ENCODE data around the gene GDNF. TPM values are rescaled to one million over a fixed set of nuclear protein-coding genes. Genes with fewer than 3 reads are reported as not detected.

The GDNF gene
- total RNA-seq, 4 donors from 2014 or later: 1.5 to 6.0 (median 2.1) TPM

GRCh38 chr5:37850226-37850865 lies 10.5 kb upstream of the GDNF start:
- Histone ChIP-seq H3K4me3 (no peak overlapping the region), H3K27ac (no peak overlapping the region), H3K4me1 (no peaks in the 10 kb centered on the region), H3K36me3 (no peaks in the 10 kb centered on the region), H3K9me3 (no peaks in the 10 kb centered on the region), H3K27me3 (no peaks in the 10 kb centered on the region)
- intact Hi-C loops (cut with DNase I; ENCODE audit: low total_unique reads) (no loop called here), in situ Hi-C loops (cut with MboI; ENCODE audit: low sequenced_read_pairs in 4 of 4) (no loop called here)
- ATAC-seq (no peak), DNase-seq (no peak)
- no peak for TF ChIP-seq CTCF (IDR thresholded peaks at IDR 0.05 in 4 of 5, conservative IDR thresholded peaks at IDR 0.05 in 1 of 5)
- TF ChIP-seq POLR2A (IDR thresholded peaks at IDR 0.05): no peak

- DNase-seq: no peak
- in situ Hi-C loops (cut with MboI; ENCODE audit: low sequenced_read_pairs in 4 of 4): no loop called here
- H3K4me3 ChIP-seq: no peak overlapping the region
- no peaks in the 10 kb centered on the region for H3K27me3 ChIP-seq
- no peak overlapping the region for H3K27ac ChIP-seq
- no peak for TF ChIP-seq CTCF (IDR thresholded peaks at IDR 0.05 in 4 of 5, conservative IDR thresholded peaks at IDR 0.05 in 1 of 5)
- no peak for TF ChIP-seq POLR2A (IDR thresholded peaks at IDR 0.05)
- H3K4me1 ChIP-seq: no peaks in the 10 kb centered on the region
- no peaks in the 10 kb centered on the region for H3K36me3 ChIP-seq
- ATAC-seq: no peak
- intact Hi-C loops (cut with DNase I; ENCODE audit: low total_unique reads): no loop called here
- no peaks in the 10 kb centered on the region for H3K9me3 ChIP-seq
These were observed 9.8 kb upstream of the GDNF start for GRCh38 chr5:37849641-37850040.

- no peaks in the 10 kb centered on the region for H3K27me3 ChIP-seq
- H3K36me3 ChIP-seq: no peaks in the 10 kb centered on the region
- ATAC-seq (peak; percentile 70 to 80), DNase-seq (no peak)
- H3K4me3 ChIP-seq: no peak overlapping the region
- TF ChIP-seq POLR2A (IDR thresholded peaks at IDR 0.05) (no peak), CTCF (IDR thresholded peaks at IDR 0.05 in 4 of 5, conservative IDR thresholded peaks at IDR 0.05 in 1 of 5) (no peak)
- in situ Hi-C loops (cut with MboI; ENCODE audit: low sequenced_read_pairs in 4 of 4): no loop called here
- intact Hi-C loops (cut with DNase I; ENCODE audit: low total_unique reads): no loop called here
- H3K27ac ChIP-seq: no peak overlapping the region
- no peaks in the 10 kb centered on the region for H3K4me1 ChIP-seq
- no peaks in the 10 kb centered on the region for H3K9me3 ChIP-seq
These were observed 8.2 kb upstream of the GDNF start for GRCh38 chr5:37847978-37848425.

- H3K36me3 ChIP-seq: no peaks in the 10 kb centered on the region
- no peaks in the 10 kb centered on the region for H3K9me3 ChIP-seq
- intact Hi-C loops (cut with DNase I; ENCODE audit: low total_unique reads): no loop called here
- no peak overlapping the region for H3K4me3 ChIP-seq
- DNase-seq (no peak), ATAC-seq (no peak)
- TF ChIP-seq CTCF (IDR thresholded peaks at IDR 0.05 in 4 of 5, conservative IDR thresholded peaks at IDR 0.05 in 1 of 5) (no peak), POLR2A (IDR thresholded peaks at IDR 0.05) (no peak)
- H3K4me1 ChIP-seq: no peaks in the 10 kb centered on the region
- in situ Hi-C loops (cut with MboI; ENCODE audit: low sequenced_read_pairs in 4 of 4): no loop called here
- H3K27me3 ChIP-seq: peaks cover 0 to 5% (median 0%) of the 10 kb centered on the region in 3 donors
- H3K27ac ChIP-seq: peak overlapping the region in 2 of 4 donors; percentile 25 to 32
These were observed 7.0 kb upstream of the GDNF start for GRCh38 chr5:37846786-37847310.

Measured in gastrocnemius medialis (tissue), 4 donors.